Progenitor cell of endocrine pancreas (in vitro differentiated cells): ENCODE data around the gene USP6. TPM values are rescaled to one million over a fixed set of nuclear protein-coding genes. Genes with fewer than 3 reads are reported as not detected.

ENCODE experiments used
- DNase-seq: peaks from one replicate; pipeline ENCODE4 v3.0.0; 2021; ENCODE audit warnings: low spot score; ENCODE audit not compliant: unreplicated experiment
- H3K27ac Mint-ChIP-seq: 2 replicates; pipeline ENCODE4 v1.8.0; 2021; ENCODE audit warnings: mild to moderate bottlenecking, moderate library complexity, mixed read lengths
- H3K27me3 Mint-ChIP-seq: 2 replicates; pipeline ENCODE4 v1.8.0; 2021; ENCODE audit warnings: mixed read lengths
- H3K36me3 Mint-ChIP-seq: 2 replicates; pipeline ENCODE4 v1.8.0; 2022; ENCODE audit warnings: mixed read lengths; ENCODE audit not compliant: insufficient read depth
- H3K4me1 Mint-ChIP-seq: 2 replicates; pipeline ENCODE4 v1.8.0; 2021; ENCODE audit warnings: low read depth, mixed read lengths
- H3K4me3 Mint-ChIP-seq: 2 replicates; pipeline ENCODE4 v1.8.0; 2021; ENCODE audit warnings: low read depth, mild to moderate bottlenecking, moderate library complexity, mixed read lengths
- H3K9me3 Mint-ChIP-seq: 2 replicates; pipeline ENCODE4 v1.8.0; 2021; ENCODE audit warnings: low read depth, mixed read lengths
- CTCF ChIP-seq: fragments of 200-600 bp; sonication (generic); IDR thresholded peaks from one replicate; pipeline ENCODE4 v1.5.0; 2021; ENCODE audit warnings: antibody characterized with exemption, mild to moderate bottlenecking; ENCODE audit not compliant: unreplicated experiment
- total RNA-seq: library from RNA; stranded (reverse); gene quantifications from 2 replicates; pipeline ENCODE4 v1.2.1, GENCODE V29; 2021

Gene USP6
- total RNA-seq, 1 donor from 2014 or later = 0.84 TPM

- H3K4me1 Mint-ChIP-seq = no peaks in the 10 kb centered on the region
- H3K27ac Mint-ChIP-seq = peak overlapping the region; percentile 96
- H3K27me3 Mint-ChIP-seq = peaks cover 11% of the 10 kb centered on the region
- TF ChIP-seq CTCF = no peak
- H3K9me3 Mint-ChIP-seq = peaks cover 28% of the 10 kb centered on the region
- peak overlapping the region; percentile 90 for H3K4me3 Mint-ChIP-seq
- peak; percentile 50 for DNase-seq
- peaks cover 26% of the 10 kb centered on the region for H3K36me3 Mint-ChIP-seq
Measured at GRCh38 chr17:5097101-5097834, 18.6 kb upstream of the USP6 start.

GRCh38 chr17:5099271-5099670 lies 16.6 kb upstream of the USP6 start:
- Mint-ChIP-seq H3K4me3 (no peak overlapping the region), H3K9me3 (peaks cover 18% of the 10 kb centered on the region), H3K27ac (no peak overlapping the region), H3K36me3 (peaks cover 21% of the 10 kb centered on the region), H3K4me1 (no peaks in the 10 kb centered on the region), H3K27me3 (peaks cover 11% of the 10 kb centered on the region)
- no peak for DNase-seq
- TF ChIP-seq CTCF = no peak

GRCh38 chr17:5100832-5101231 lies 15.0 kb upstream of the USP6 start:
- TF ChIP-seq CTCF = no peak
- H3K4me1 Mint-ChIP-seq = no peaks in the 10 kb centered on the region
- peaks cover 24% of the 10 kb centered on the region for H3K36me3 Mint-ChIP-seq
- DNase-seq = no peak
- H3K4me3 Mint-ChIP-seq = no peak overlapping the region
- peaks cover 11% of the 10 kb centered on the region for H3K27me3 Mint-ChIP-seq
- peaks cover 9% of the 10 kb centered on the region for H3K9me3 Mint-ChIP-seq
- no peak overlapping the region for H3K27ac Mint-ChIP-seq

GRCh38 chr17:5110816-5111215 lies 5.0 kb upstream of the USP6 start:
- Mint-ChIP-seq H3K27me3 (no peaks in the 10 kb centered on the region), H3K9me3 (no peaks in the 10 kb centered on the region), H3K27ac (peak overlapping the region; percentile 99), H3K4me3 (peak overlapping the region; percentile 78), H3K36me3 (peaks cover 36% of the 10 kb centered on the region), H3K4me1 (peaks cover 23% of the 10 kb centered on the region)
- no peak for DNase-seq
- no peak for TF ChIP-seq CTCF

DNA sequence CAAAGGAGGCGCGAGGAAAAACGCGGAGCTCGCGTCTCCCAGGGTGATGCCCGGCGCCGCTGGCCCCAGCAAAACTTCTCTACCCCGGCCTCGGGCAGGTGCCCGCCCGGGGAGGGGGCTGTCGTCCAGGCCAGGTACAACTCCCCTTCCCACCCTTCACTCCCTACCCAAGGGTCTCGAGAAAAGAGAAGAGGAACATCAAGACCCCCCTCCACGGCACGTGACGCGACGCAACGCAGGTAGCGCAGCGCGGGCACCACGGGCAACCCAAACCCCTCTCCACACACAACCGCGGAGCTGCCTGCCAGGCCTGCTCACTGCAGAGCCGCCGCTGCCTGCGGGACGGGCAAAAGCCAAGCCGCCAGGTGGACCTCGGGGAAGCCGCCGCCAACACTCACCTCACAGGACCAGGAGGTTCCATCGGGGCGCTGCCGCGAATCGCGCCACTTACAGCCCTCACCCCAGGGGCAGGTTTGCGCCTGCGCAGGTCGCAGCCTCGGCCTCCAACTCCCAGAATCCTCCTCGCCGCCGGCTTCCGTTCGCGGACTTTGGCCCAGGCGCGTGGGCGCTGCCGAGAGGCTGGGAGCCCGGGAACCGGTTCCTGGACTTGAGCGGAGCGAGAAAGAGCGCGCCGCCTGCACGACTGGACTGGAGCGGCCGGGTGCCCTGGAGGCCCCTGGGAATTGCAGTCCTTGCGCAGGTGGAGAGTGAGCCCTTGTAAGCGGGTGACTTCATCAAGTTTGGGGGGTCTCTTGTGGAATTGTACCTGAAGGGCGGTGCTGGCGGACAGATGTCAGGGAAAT lies 4.2 kb upstream of the USP6 start, which contains the start of gene ZNF232:
TSS of gene ZNF232 (minus strand) at position 477 of the 803 bp plus-strand sequence. CDS start at position 421, 56 bp downstream.
- Mint-ChIP-seq H3K9me3 (peaks cover 1% of the 10 kb centered on the region), H3K4me3 (peak within 1 kb of the TSS; percentile 78), H3K27ac (peak within 1 kb of the TSS; percentile 99), H3K36me3 (peaks cover 28% of the 10 kb centered on the region), H3K27me3 (peaks cover 1% of the 10 kb centered on the region), H3K4me1 (peaks cover 23% of the 10 kb centered on the region)
- DNase-seq = peak; percentile 96
- TF ChIP-seq CTCF = no peak
